Ishikawa (cell line): Measurements from ENCODE around the gene NOP53.

Experiments
- EGR1 ChIP-seq: IDR thresholded peaks from 2 replicates; pipeline ENCODE4 v1.6.1; 2012
- EP300 ChIP-seq: IDR thresholded peaks from 2 replicates; pipeline ENCODE4 v1.6.1; 2012; ENCODE audit warnings: borderline replicate concordance
- RAD21 ChIP-seq: IDR thresholded peaks from 2 replicates; pipeline ENCODE4 v1.6.1; 2012; ENCODE audit warnings: low read depth
- TAF1 ChIP-seq: IDR thresholded peaks from 2 replicates; pipeline ENCODE4 v1.6.1; 2012; ENCODE audit warnings: low read depth, mild to moderate bottlenecking
- TCF12 ChIP-seq: IDR thresholded peaks from 2 replicates; pipeline ENCODE4 v1.6.1; 2012; ENCODE audit warnings: low read depth
- TF ChIP-seq, protein P1 (sequence below): IDR thresholded peaks from 2 replicates; pipeline ENCODE4 v1.6.1; 2012; ENCODE audit warnings: low read depth, mild to moderate bottlenecking
- TF ChIP-seq, protein P2 (sequence below): IDR thresholded peaks from 2 replicates; pipeline ENCODE4 v1.6.1; 2012

DNA sequence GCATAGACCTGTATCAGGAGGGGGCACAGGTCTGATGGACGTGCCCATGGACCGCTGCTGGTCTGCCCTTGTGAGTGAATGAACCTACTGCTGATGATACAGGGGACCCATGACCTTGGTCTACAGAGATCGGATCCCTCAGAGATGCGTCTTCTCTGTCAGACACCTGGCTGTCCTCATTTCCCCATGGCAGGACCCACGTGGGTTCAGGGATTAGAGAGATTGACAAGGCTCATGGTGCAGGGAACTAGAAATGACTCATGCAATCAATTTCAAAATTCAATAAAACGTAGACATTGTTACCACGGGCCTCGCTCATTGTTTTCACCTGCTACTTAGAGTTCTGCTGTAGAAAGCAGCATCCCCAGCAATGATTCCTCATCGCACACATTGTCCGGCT is 60.0 kb downstream of the NOP53 start:
- TF ChIP-seq TAF1: no peak
- no peak for TF ChIP-seq RAD21
- no peak for TF ChIP-seq EGR1
- no peak for TF ChIP-seq TCF12
- TF ChIP-seq, protein P1, sequence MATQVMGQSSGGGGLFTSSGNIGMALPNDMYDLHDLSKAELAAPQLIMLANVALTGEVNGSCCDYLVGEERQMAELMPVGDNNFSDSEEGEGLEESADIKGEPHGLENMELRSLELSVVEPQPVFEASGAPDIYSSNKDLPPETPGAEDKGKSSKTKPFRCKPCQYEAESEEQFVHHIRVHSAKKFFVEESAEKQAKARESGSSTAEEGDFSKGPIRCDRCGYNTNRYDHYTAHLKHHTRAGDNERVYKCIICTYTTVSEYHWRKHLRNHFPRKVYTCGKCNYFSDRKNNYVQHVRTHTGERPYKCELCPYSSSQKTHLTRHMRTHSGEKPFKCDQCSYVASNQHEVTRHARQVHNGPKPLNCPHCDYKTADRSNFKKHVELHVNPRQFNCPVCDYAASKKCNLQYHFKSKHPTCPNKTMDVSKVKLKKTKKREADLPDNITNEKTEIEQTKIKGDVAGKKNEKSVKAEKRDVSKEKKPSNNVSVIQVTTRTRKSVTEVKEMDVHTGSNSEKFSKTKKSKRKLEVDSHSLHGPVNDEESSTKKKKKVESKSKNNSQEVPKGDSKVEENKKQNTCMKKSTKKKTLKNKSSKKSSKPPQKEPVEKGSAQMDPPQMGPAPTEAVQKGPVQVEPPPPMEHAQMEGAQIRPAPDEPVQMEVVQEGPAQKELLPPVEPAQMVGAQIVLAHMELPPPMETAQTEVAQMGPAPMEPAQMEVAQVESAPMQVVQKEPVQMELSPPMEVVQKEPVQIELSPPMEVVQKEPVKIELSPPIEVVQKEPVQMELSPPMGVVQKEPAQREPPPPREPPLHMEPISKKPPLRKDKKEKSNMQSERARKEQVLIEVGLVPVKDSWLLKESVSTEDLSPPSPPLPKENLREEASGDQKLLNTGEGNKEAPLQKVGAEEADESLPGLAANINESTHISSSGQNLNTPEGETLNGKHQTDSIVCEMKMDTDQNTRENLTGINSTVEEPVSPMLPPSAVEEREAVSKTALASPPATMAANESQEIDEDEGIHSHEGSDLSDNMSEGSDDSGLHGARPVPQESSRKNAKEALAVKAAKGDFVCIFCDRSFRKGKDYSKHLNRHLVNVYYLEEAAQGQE: no peak
- no peak for TF ChIP-seq EP300
- TF ChIP-seq, protein P2, sequence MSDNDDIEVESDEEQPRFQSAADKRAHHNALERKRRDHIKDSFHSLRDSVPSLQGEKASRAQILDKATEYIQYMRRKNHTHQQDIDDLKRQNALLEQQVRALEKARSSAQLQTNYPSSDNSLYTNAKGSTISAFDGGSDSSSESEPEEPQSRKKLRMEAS: no peak
